Mammary epithelial cell (primary cell): ENCODE measurements around the gene NCBP2.

Experiments used
- EZH2 ChIP-seq: IDR thresholded peaks from 2 replicates; pipeline ENCODE4 v1.6.1; 2012; ENCODE audit warnings: low read length, inconsistent platforms, borderline replicate concordance
- TF ChIP-seq, protein P1 (sequence below), 2 donors: IDR thresholded peaks in 1 of 2; conservative IDR thresholded peaks in 1 of 2; 2 replicates each; pipeline ENCODE4 v1.5.1; 2011 to 2012; ENCODE audit warnings: inconsistent platforms in 2 of 2, low read length in 2 of 2, mild to moderate bottlenecking in 2 of 2, control low read depth in 1 of 2, low read depth in 1 of 2; ENCODE audit not compliant: insufficient read depth in 1 of 2; ENCODE audit errors: extremely low read depth in 1 of 2

DNA sequence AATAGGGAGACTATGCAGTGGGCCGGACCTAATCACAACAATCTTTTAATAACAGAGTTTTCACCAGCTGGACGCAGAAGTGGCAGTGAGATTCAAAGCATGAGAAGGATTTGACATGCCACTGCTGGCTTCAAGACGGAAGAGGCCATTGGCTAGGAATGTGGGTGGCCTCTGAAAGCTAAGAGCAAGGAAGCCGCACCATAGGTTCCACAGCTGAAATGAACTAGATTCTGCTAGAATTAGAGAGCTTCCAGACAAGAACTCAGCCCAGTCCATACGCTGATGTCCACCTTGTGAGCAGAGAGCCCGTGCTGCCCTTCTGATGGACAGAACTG lies 6.9 kb upstream of the NCBP2 start:
- TF ChIP-seq, protein P1, sequence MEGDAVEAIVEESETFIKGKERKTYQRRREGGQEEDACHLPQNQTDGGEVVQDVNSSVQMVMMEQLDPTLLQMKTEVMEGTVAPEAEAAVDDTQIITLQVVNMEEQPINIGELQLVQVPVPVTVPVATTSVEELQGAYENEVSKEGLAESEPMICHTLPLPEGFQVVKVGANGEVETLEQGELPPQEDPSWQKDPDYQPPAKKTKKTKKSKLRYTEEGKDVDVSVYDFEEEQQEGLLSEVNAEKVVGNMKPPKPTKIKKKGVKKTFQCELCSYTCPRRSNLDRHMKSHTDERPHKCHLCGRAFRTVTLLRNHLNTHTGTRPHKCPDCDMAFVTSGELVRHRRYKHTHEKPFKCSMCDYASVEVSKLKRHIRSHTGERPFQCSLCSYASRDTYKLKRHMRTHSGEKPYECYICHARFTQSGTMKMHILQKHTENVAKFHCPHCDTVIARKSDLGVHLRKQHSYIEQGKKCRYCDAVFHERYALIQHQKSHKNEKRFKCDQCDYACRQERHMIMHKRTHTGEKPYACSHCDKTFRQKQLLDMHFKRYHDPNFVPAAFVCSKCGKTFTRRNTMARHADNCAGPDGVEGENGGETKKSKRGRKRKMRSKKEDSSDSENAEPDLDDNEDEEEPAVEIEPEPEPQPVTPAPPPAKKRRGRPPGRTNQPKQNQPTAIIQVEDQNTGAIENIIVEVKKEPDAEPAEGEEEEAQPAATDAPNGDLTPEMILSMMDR (conservative IDR thresholded peaks at IDR 0.05 in 1 of 2, IDR thresholded peaks at IDR 0.05 in 1 of 2; ENCODE audit: extremely low read depth in 1 of 2, insufficient read depth in 1 of 2, low read depth in 1 of 2, low read length in 2 of 2) = no peak
- TF ChIP-seq EZH2 = no peak
